Endothelial cell of umbilical vein (primary cell): ENCODE measurements around the gene LRRC14B. TPM values are rescaled to one million over a fixed set of nuclear protein-coding genes. Genes with fewer than 3 reads are reported as not detected.
"Not testable (repeated sequence)": the region's sequence is repeated elsewhere in the genome, so short reads cannot be mapped to it uniquely, and the experiment has no call there.

Experiments used
- BruUV-seq: library from RNA; stranded (reverse); fragments of 400-500 nt; replicated peaks from 2 replicates; lab custom pipeline; 2021; lab: Mats Ljungman, UMichigan
- CTCF ChIA-PET: fragments of 300-600, 350-600 bp; sonication (Branson Sonifier 250); formaldehyde crosslinking; loops from one replicate; lab custom pipeline; 2021; ENCODE audit warnings: antibody characterized with exemption, inconsistent platforms; lab: Charles Lee
- POLR2A ChIA-PET: fragments of 300-600, 350-600 bp; sonication (Branson Sonifier 250); formaldehyde crosslinking; loops from one replicate; lab custom pipeline; 2021; ENCODE audit warnings: antibody characterized with exemption, inconsistent platforms; lab: Charles Lee
- DNase-seq: peaks from one replicate; pipeline ENCODE4 v3.0.0-alpha.2; 2011; ENCODE audit warnings: low read depth, low spot score
- FAIRE-seq: peaks from 2 replicates; lab custom pipeline; 2011; peaks lifted over from hg19 to GRCh38; lab: Jason Lieb, UNC
- H2AFZ ChIP-seq: 2 replicates; pipeline ENCODE4 v1.6.0; 2012; ENCODE audit warnings: low read depth, low read length, control low read depth, inconsistent platforms
- H3K27ac ChIP-seq: 2 replicates; pipeline ENCODE4 v1.5.1; 2011; ENCODE audit warnings: low read depth, mild to moderate bottlenecking, control low read depth, low read length, moderate library complexity; ENCODE audit not compliant: insufficient read depth
- H3K27me3 ChIP-seq, 2 experiments: 2 replicates each; pipeline versions ENCODE4 v1.6.0 to v1.6.1; 2011; ENCODE audit warnings: low read length in 2 of 2, mixed read lengths in 1 of 2; ENCODE audit not compliant: control insufficient read depth in 2 of 2, insufficient read depth in 2 of 2
- H3K36me3 ChIP-seq, 2 experiments: 2 replicates in 1 of 2; 3 replicates in 1 of 2; pipeline ENCODE4 v1.5.1; 2011; ENCODE audit warnings: low read length in 2 of 2, mild to moderate bottlenecking in 1 of 2, moderate library complexity in 1 of 2; ENCODE audit not compliant: control insufficient read depth in 2 of 2, insufficient read depth in 2 of 2; ENCODE audit errors: extremely low read depth in 1 of 2
- H3K4me1 ChIP-seq: 3 replicates; pipeline ENCODE4 v1.5.1; 2011; ENCODE audit warnings: mild to moderate bottlenecking, low read length; ENCODE audit not compliant: control insufficient read depth, insufficient read depth; ENCODE audit errors: extremely low read depth
- H3K4me2 ChIP-seq: 2 replicates; pipeline ENCODE4 v1.6.1; 2011; ENCODE audit warnings: low read length, control low read depth, mixed read lengths; ENCODE audit not compliant: insufficient read depth
- H3K4me3 ChIP-seq, 3 experiments: fragments of 200-600 bp in 1 of 3; sonication (generic), shearing (Covaris generic) in 1 of 3; replicated peaks in 1 of 3; 2 replicates each; pipeline ENCODE4 v1.5.1; 2011 to 2016; ENCODE audit warnings: control low read depth in 3 of 3, low read length in 3 of 3, mild to moderate bottlenecking in 2 of 3, inconsistent platforms in 1 of 3, low read depth in 1 of 3, moderate library complexity in 1 of 3; ENCODE audit not compliant: insufficient read depth in 1 of 3
- H3K79me2 ChIP-seq: 2 replicates; pipeline ENCODE4 v1.6.0; 2012; ENCODE audit warnings: low read length, inconsistent platforms; ENCODE audit not compliant: control insufficient read depth, insufficient read depth
- H3K9ac ChIP-seq: replicated peaks from 2 replicates; pipeline ENCODE3; 2011; ENCODE audit warnings: low read length, control low read depth; ENCODE audit not compliant: insufficient read depth; ENCODE audit errors: extremely low read depth
- H3K9me1 ChIP-seq: replicated peaks from 3 replicates; pipeline ENCODE4 v1.6.0; 2011; ENCODE audit warnings: mild to moderate bottlenecking, low read length; ENCODE audit not compliant: control insufficient read depth, insufficient read depth; ENCODE audit errors: extremely low read depth
- H3K9me3 ChIP-seq: replicated peaks from 2 replicates; pipeline ENCODE4 v1.5.1; 2012; ENCODE audit warnings: low read length, inconsistent platforms; ENCODE audit not compliant: control insufficient read depth, insufficient read depth
- H4K20me1 ChIP-seq: replicated peaks from 2 replicates; pipeline ENCODE3; 2011; ENCODE audit warnings: mild to moderate bottlenecking, low read length; ENCODE audit not compliant: control insufficient read depth, insufficient read depth; ENCODE audit errors: extremely low read depth
- CTCF ChIP-seq, 2 donors: IDR thresholded peaks; 1 replicate in 1 of 2; 2 replicates in 1 of 2; pipeline ENCODE4 v1.5.1; 2011; ENCODE audit warnings: low read length in 2 of 2, mild to moderate bottlenecking in 2 of 2, moderate library complexity in 2 of 2, control low read depth in 1 of 2, inconsistent platforms in 1 of 2, low read depth in 1 of 2; ENCODE audit not compliant: insufficient read depth in 1 of 2; ENCODE audit errors: extremely low read depth in 1 of 2
- EZH2 ChIP-seq: IDR thresholded peaks from 2 replicates; pipeline ENCODE4 v1.6.1; 2012; ENCODE audit warnings: borderline replicate concordance, low read depth, mild to moderate bottlenecking, moderate library complexity, low read length, inconsistent platforms; ENCODE audit not compliant: severe bottlenecking
- FOS ChIP-seq: IDR thresholded peaks from 2 replicates; pipeline ENCODE4 v1.6.1; 2011; ENCODE audit warnings: mild to moderate bottlenecking, low read length, moderate library complexity, borderline replicate concordance; ENCODE audit not compliant: insufficient read depth
- GATA2 ChIP-seq: IDR thresholded peaks from 2 replicates; pipeline ENCODE4 v1.7.0; 2011; ENCODE audit warnings: low read depth, mild to moderate bottlenecking, moderate library complexity, mixed read lengths, low read length; ENCODE audit not compliant: insufficient read length, insufficient read depth
- JUN ChIP-seq: IDR thresholded peaks from 2 replicates; pipeline ENCODE4 v1.6.1; 2011; ENCODE audit warnings: borderline replicate concordance, low read depth; ENCODE audit not compliant: insufficient read length, insufficient read depth
- MAX ChIP-seq: IDR thresholded peaks from 2 replicates; pipeline ENCODE4 v1.6.1; 2011; ENCODE audit not compliant: insufficient read depth, insufficient read length
- MYC ChIP-seq: IDR thresholded peaks from one replicate; pipeline ENCODE4 v1.6.1; 2011; ENCODE audit warnings: mild to moderate bottlenecking, low read depth, low read length
- POLR2A ChIP-seq: IDR thresholded peaks from 2 replicates; pipeline ENCODE4 v1.6.1; 2012; ENCODE audit warnings: low read depth, mild to moderate bottlenecking, control low read depth, low read length
- POLR2AphosphoS5 ChIP-seq: IDR thresholded peaks from 2 replicates; pipeline ENCODE4 v1.6.1; 2012; ENCODE audit warnings: low read depth, mild to moderate bottlenecking, control low read depth, low read length, moderate library complexity; ENCODE audit not compliant: insufficient read depth
- dilution Hi-C: fragments of 300-500 bp; cut with MboI; formaldehyde crosslinking; loops from one replicate; pipeline ENCODE4 v1.15.0; 2019; ENCODE audit warnings: low sequenced_read_pairs; ENCODE audit not compliant: extremely low pct_ligation_motif_present
- intact Hi-C: fragments of 100-400 bp; cut with micrococcal nuclease; formaldehyde crosslinking; loops from one replicate; pipeline ENCODE4 v1.10.0; 2022
- polyA plus RNA-seq, 4 experiments: library from polyadenylated mRNA; depleted of rRNA in 3 of 4; stranded (reverse) in 3 of 4; unstranded in 1 of 4; fragments of >200 nt; gene quantifications; 2 replicates each; pipeline versions ENCODE4 v1.2.1 to v1.2.3, GENCODE V29; 2011 to 2012; ENCODE audit warnings: missing spikeins in 1 of 4
- total RNA-seq: library from RNA; stranded (reverse); gene quantifications from 2 replicates; pipeline ENCODE4 v1.2.3, GENCODE V29; 2021

LRRC14B gene
- total and polyA plus RNA-seq, 2 donors (not counting 3 experiments of a cell fraction or from before 2014, with no cell fraction given) = not detected

- ChIA-PET CTCF (interaction anchor here (1.6 kb wide), 1 partner anchor 221 kb away, joined by 4 read pairs; no protein-coding TSS in a partner anchor), POLR2A (no interaction called here)
- Histone ChIP-seq H3K4me3 (no peak overlapping the region), H3K79me2 (peaks cover 56% of the 10 kb centered on the region), H3K27me3 (no peaks in the 10 kb centered on the region), H2AFZ (no peak overlapping the region), H4K20me1 (peaks cover 3% of the 10 kb centered on the region), H3K36me3 (peaks cover 25 to 37% of the 10 kb centered on the region in 2 experiments), H3K9me1 (no peaks in the 10 kb centered on the region), H3K9ac (no peak overlapping the region), H3K9me3 (no peaks in the 10 kb centered on the region), H3K4me2 (no peak overlapping the region), H3K27ac (no peak overlapping the region), H3K4me1 (peaks cover 35% of the 10 kb centered on the region)
- intact Hi-C loops (no loop called here), dilution Hi-C loops (no loop called here)
- DNase-seq = no peak
- FAIRE-seq = no peak
- TF ChIP-seq EZH2 = no peak
- TF ChIP-seq FOS = no peak
- no peak for TF ChIP-seq JUN
- TF ChIP-seq POLR2A = no peak
- TF ChIP-seq MYC = no peak
- TF ChIP-seq CTCF (IDR thresholded peaks at IDR 0.05; ENCODE audit: extremely low read depth in 1 of 2, insufficient read depth in 1 of 2, low read depth in 1 of 2, low read length in 2 of 2) = no peak
- TF ChIP-seq POLR2AphosphoS5 = no peak
- TF ChIP-seq MAX = no peak
- TF ChIP-seq GATA2 = no peak
- no TSS peak for BruUV-seq
Observed at GRCh38 chr5:225334-225733, 34.0 kb downstream of the LRRC14B start.

GRCh38 chr5:227375-227774 is 36.1 kb downstream of the LRRC14B start:
- H3K9me3 ChIP-seq, BruUV-seq, H3K27me3 ChIP-seq, DNase-seq, intact Hi-C loops, FAIRE-seq, CTCF ChIA-PET, dilution Hi-C loops, H3K9me1 ChIP-seq, H3K4me3 ChIP-seq, H2AFZ ChIP-seq, H3K27ac ChIP-seq, H3K4me2 ChIP-seq, POLR2A ChIA-PET, H3K9ac ChIP-seq, H4K20me1 ChIP-seq: not testable (repeated sequence)
- Histone ChIP-seq H3K36me3 (peaks cover 27 to 43% of the 10 kb centered on the region in 2 experiments), H3K4me1 (peaks cover 18% of the 10 kb centered on the region), H3K79me2 (peaks cover 41% of the 10 kb centered on the region)
